ENCODE results near the gene SEMA3C. TPM values are rescaled to one million over a fixed set of nuclear protein-coding genes. Genes with fewer than 3 reads are reported as not detected.
A peak's percentile ranks its signal among the peaks of the same experiment; 100 is the strongest.

Gene SEMA3C
- total and polyA plus RNA-seq, 8 donors = 58.0 to 118 (median 95.0) TPM

GRCh38 chr7:80960244-80960795, 41.5 kb upstream of the SEMA3C start:
- intact Hi-C loops (cut with DNase I) = no loop called here
- DNase-seq (peak in 2 of 4 donors; percentile 38 to 50), ATAC-seq (no peak)
- Histone ChIP-seq H3K36me3 (no peaks in the 10 kb centered on the region), H3K4me3 (no peak overlapping the region), H3K9me3 (peaks cover 0 to 4% of the 10 kb centered on the region in 2 donors), H3K27ac (no peak overlapping the region), H3K27me3 (no peaks in the 10 kb centered on the region), H3K4me1 (no peaks in the 10 kb centered on the region)
- no peak for TF ChIP-seq CTCF (IDR thresholded peaks at IDR 0.05)

GRCh38 chr7:80957226-80957777, 38.5 kb upstream of the SEMA3C start:
- DNase-seq (no peak), ATAC-seq (no peak)
- Histone ChIP-seq H3K9me3 (peaks cover 0 to 4% of the 10 kb centered on the region in 2 donors), H3K27ac (no peak overlapping the region), H3K4me1 (no peaks in the 10 kb centered on the region), H3K4me3 (no peak overlapping the region), H3K27me3 (no peaks in the 10 kb centered on the region), H3K36me3 (no peaks in the 10 kb centered on the region)
- intact Hi-C loops (cut with DNase I) = no loop called here
- no peak for TF ChIP-seq CTCF (IDR thresholded peaks at IDR 0.05)

GRCh38 chr7:80954191-80954590, 35.3 kb upstream of the SEMA3C start:
- Histone ChIP-seq H3K4me3 (no peak overlapping the region), H3K9me3 (peaks cover 0 to 4% of the 10 kb centered on the region in 2 donors), H3K36me3 (no peaks in the 10 kb centered on the region), H3K27ac (no peak overlapping the region), H3K4me1 (no peaks in the 10 kb centered on the region), H3K27me3 (no peaks in the 10 kb centered on the region)
- no peak for TF ChIP-seq CTCF (IDR thresholded peaks at IDR 0.05)
- DNase-seq = no peak
- intact Hi-C loops (cut with DNase I) = no loop called here
- ATAC-seq = no peak

- intact Hi-C loops (cut with DNase I) = no loop called here
- Histone ChIP-seq H3K27me3 (no peaks in the 10 kb centered on the region), H3K4me1 (peaks cover 0 to 2% of the 10 kb centered on the region in 2 donors), H3K27ac (no peak overlapping the region), H3K36me3 (no peaks in the 10 kb centered on the region), H3K4me3 (no peak overlapping the region), H3K9me3 (no peaks in the 10 kb centered on the region)
- no peak for TF ChIP-seq CTCF (IDR thresholded peaks at IDR 0.05)
- DNase-seq (no peak), ATAC-seq (no peak)
Observed at GRCh38 chr7:80950550-80950967, 31.7 kb upstream of the SEMA3C start.

GRCh38 chr7:80949449-80949848, 30.6 kb upstream of the SEMA3C start:
- H3K27ac ChIP-seq = no peak overlapping the region
- no peak for DNase-seq
- H3K27me3 ChIP-seq = no peaks in the 10 kb centered on the region
- TF ChIP-seq CTCF (IDR thresholded peaks at IDR 0.05) = no peak
- ATAC-seq = no peak
- no peak overlapping the region for H3K4me3 ChIP-seq
- no peaks in the 10 kb centered on the region for H3K9me3 ChIP-seq
- intact Hi-C loops (cut with DNase I) = no loop called here
- no peaks in the 10 kb centered on the region for H3K36me3 ChIP-seq
- H3K4me1 ChIP-seq = peaks cover 0 to 4% of the 10 kb centered on the region in 2 donors

All from left lung (tissue), 10 donors.